HG03175 (cell line): Measurements from ENCODE around the gene VWA3B.

Experiments
- ATAC-seq: cut with Tn5 transposase; IDR thresholded peaks from one replicate; pipeline ENCODE4 v1.9.1; 2021; ENCODE audit warnings: mild to moderate bottlenecking, moderate library complexity; ENCODE audit not compliant: unreplicated experiment

VWA3B gene

DNA sequence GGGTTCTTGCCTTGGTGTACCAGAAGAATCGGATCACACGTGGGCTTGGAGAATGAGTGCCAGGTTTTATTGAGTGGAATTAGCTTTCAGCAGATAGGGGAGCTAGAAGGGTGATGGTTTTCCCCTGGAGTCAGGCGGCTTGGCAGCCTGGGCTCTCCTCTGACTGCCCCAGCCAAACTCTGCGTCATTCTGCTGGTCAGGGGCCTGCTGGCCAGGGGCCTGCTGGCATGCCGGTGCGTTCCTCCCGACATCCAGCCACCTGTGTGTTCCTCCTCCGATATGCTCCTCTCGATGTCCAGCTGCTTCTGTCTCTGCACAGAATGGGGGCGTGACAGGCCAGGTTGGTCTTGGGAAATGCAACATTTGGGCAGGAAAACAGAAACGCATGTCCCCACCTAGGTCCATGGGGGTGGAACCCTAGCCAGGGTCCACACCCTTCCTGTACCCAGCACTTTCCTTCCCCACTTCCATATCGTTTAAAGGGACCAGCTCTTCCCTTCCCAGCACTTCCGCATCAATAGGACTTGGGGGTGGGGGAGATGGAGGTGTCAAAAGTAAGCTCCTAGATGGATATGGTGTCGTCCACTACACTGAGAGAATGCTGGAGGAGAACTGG, 85.3 kb downstream of the VWA3B start:
- ATAC-seq: no peak

DNA sequence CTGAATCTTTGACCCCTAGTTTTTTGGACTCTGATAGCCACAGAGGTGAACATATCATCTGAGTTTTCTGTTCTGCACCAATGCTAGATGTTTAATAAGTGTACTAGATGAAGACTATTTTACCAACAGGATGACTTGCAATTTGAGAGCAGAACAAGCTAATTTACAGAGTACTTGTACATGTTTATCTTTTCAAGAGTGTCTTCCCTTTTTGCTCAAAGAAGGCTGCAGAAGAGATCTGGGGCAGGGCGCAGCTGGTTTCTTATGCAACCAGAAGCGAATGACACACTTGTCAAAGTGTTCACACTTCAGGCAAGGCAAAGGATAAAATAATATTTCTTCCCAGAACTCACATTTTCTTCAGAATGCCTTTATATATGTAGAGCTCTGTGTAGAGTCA, 86.0 kb downstream of the VWA3B start:
- no peak for ATAC-seq

GRCh38 chr2:98175811-98176210, 88.8 kb downstream of the VWA3B start:
- no peak for ATAC-seq

DNA sequence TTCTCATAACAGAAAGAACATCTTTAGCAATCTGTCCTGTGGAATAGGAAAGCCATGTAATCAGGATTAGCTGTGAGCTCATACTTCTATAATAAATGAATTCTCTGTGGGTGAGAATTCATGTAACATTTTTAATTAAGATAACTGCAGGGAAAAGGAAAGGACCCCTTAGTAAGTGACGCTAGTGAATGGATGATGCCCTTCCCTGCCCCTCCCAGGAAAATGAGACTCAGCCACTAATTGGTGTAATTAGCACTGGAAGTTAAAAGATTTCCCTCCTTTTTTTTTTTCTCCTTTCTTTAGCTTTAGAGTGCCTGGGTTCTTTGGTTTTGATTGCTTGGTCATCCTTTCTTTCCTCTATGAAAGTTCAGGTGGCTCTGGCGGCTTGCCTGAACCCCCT, 90.3 kb downstream of the VWA3B start:
- ATAC-seq: no peak

DNA sequence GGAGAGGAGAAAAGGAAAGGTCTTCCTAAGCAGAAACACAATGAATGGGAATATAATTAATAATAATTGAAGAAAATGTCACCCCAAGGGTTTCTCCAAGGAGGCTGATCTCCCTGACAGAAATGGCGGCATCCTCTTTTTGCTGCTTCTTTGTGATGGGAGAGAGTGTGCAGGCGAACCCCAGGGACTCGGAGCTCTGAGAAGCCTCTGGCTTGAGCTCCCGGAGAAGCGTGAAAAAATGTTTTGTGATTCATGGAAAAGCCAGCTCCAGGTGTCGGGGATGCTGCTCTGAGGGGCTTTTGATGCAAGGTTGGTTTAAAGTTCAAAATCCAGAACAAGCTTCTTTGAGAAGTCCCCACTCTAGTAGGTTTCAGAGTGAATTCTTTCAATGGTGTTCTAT, 91.0 kb downstream of the VWA3B start:
- ATAC-seq: no peak

DNA sequence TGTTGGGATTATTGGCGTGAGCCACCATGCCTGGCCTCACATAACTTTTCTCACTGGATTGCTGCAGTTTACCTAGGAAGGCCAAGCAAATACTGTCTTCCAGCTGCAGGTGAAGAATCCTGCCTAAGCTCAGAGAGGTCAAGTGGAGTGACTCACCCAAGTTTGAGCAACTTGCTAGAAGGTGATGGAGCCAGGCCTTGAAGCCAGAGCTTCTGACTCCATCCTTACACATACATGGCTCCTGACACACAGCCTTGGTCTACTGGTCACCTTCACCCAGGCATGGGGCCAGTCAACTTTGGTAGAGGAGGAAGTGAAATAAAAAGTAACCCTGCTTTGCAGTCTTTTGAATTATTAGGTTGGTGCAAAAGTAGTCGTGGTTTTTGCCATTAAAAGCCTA, 93.5 kb downstream of the VWA3B start:
- ATAC-seq: no peak

DNA sequence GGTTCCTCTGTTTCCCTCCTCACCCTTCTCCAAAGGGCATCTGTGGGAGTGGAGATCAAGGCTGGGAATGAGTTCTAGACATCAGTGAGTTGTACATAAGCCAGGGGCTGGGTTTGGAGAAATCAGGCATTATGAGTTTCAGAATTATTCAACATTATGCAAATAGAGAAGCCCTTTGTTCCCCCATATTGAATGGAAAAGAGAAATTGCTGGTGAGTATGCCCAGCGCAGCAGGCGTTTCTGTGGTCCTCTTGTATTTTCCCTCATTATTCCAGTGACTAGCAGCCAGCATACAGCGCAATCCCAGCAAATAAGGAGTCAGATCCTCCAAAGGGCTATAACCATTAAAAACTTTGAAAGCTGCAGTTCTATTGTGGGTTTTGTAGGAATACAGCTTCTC, 94.4 kb downstream of the VWA3B start:
- no peak for ATAC-seq

- no peak for ATAC-seq
Measured at GRCh38 chr2:98185801-98186200, 98.8 kb downstream of the VWA3B start.

DNA sequence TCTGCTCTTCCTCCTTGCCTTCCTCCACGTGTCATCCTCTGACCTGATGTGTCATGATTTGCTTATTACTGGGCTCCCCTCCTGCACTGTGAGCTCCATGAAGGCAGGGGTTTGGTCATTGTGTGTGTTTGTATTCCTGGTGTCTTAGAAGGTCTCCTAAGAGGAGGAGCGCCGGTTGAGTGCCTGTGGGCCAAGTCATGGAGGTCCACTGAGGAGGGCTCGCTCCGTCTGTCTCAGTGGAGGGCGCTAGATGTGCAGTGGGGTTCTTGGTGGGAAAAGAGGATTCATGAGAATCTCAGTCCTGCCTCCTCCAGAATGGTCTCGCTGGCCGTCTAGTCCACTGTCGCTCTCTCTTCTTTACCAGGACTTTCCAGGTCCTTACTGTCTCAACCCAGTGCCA, 100.2 kb downstream of the VWA3B start:
- ATAC-seq: no peak

GRCh38 chr2:98188351-98189046, 101.5 kb downstream of the VWA3B start:
- ATAC-seq: no peak

- no peak for ATAC-seq
Measured at GRCh38 chr2:98191883-98192282, 104.9 kb downstream of the VWA3B start.

- no peak for ATAC-seq
Measured at GRCh38 chr2:98201576-98201975, 114.6 kb downstream of the VWA3B start.

DNA sequence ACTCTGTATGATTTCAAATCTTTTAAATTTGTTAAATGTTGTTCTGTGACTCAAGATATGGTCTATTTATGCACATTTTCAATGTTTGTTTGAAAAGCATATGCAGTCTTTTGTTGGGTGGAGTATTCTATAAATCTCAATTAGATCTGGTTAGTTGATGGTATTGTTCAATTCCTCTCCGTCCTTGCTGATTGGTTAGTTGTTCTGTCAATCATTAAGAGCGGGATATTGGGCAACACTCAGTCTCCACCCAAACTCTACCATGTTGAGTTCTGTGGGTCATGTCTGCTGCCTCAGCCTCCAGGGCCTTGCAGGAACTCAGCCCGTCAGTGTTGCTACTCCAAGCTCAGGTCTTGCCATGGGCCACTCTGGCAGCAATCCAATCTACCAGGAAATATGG, 118.9 kb downstream of the VWA3B start:
- no peak for ATAC-seq

GRCh38 chr2:98212092-98213000, 125.4 kb downstream of the VWA3B start:
- ATAC-seq: no peak

DNA sequence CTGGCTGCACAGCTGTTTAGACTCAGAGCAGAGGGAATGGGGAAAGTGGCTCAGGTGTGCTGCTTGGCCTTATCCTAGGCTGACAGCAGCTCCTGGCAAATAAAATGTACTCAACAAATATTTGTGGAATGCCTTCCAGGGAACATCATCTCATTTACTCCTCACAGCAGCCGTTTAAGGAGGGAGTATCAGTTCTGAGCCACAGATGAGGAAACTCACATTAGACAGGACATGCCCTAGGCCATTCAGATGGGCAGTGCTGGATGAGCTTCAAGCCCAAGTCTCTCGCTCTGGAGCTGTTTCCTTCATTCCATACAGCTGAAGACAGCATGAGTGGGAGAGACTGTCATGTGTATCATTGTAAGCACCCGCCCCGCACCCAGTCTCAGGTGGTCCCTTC, 129.6 kb downstream of the VWA3B start:
- ATAC-seq: no peak

GRCh38 chr2:98219152-98219551, 132.2 kb downstream of the VWA3B start:
- no peak for ATAC-seq

- ATAC-seq: no peak
Measured at GRCh38 chr2:98233941-98234340, 147.0 kb downstream of the VWA3B start.

DNA sequence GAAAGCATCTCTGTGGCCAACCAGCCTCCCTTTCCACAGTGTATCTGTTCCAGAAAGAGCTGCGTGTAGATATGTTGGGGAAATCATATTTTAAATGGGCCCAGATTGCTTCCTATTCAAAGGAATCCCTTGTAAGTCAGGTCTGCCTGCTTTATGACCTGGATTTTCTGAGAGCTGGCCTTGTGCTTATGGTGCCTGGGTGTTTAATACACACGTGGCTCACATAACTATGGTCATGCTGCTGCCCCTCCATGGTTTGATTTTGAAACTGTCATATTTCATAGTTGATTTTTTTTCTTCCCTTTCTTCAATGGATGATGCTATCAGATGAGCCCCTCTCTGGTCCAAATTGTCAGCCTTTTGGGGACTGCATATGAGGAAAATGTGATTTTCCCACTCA, 147.8 kb downstream of the VWA3B start:
- no peak for ATAC-seq

- ATAC-seq: no peak
Measured at GRCh38 chr2:98236935-98237334, 150.0 kb downstream of the VWA3B start.

- no peak for ATAC-seq
Measured at GRCh38 chr2:98240786-98241398, 153.9 kb downstream of the VWA3B start.

GRCh38 chr2:98241592-98241991, 154.6 kb downstream of the VWA3B start:
- no peak for ATAC-seq
